HepG2 (cell line): ENCODE measurements around the gene SYNPO. TPM values are rescaled to one million over a fixed set of nuclear protein-coding genes. Genes with fewer than 3 reads are reported as not detected.
A peak's percentile ranks its signal among the peaks of the same experiment; 100 is the strongest.

ENCODE experiments used
- IRX3 ChIP-seq: sonication (generic); formaldehyde crosslinking; IDR thresholded peaks from 2 replicates; pipeline ENCODE4 v1.8.1; 2023; ENCODE audit warnings: mild to moderate bottlenecking, low read depth, missing genetic modification reagents, borderline replicate concordance
- ZNF121 ChIP-seq: sonication (generic); formaldehyde crosslinking; IDR thresholded peaks from 2 replicates; pipeline ENCODE4 v1.5.0; 2020; ENCODE audit warnings: mild to moderate bottlenecking, missing genetic modification reagents
- ZNF230 ChIP-seq: sonication (generic); formaldehyde crosslinking; IDR thresholded peaks from 2 replicates; pipeline ENCODE4 v1.4.0; 2020; ENCODE audit warnings: mild to moderate bottlenecking, missing genetic modification reagents
- ZNF367 ChIP-seq: sonication (generic); formaldehyde crosslinking; IDR thresholded peaks from 2 replicates; pipeline ENCODE4 v1.4.0; 2020; ENCODE audit warnings: missing genetic modification reagents, borderline replicate concordance
- ZNF446 ChIP-seq: sonication (generic); formaldehyde crosslinking; IDR thresholded peaks from 2 replicates; pipeline ENCODE4 v1.5.0; 2020; ENCODE audit warnings: mild to moderate bottlenecking, missing genetic modification reagents
- polyA plus RNA-seq, 8 experiments: library from polyadenylated mRNA; depleted of rRNA in 3 of 8; stranded (reverse) in 7 of 8; unstranded in 1 of 8; fragments of >200 nt; fragmentation: Illumina TruSeq in 4 of 8; extraction: Trizol in 4 of 8; gene quantifications; 2 replicates each; pipeline versions ENCODE4 v1.2.1 to v1.2.3, GENCODE V29; 2011 to 2016; ENCODE audit warnings: low read depth in 4 of 8, missing spikeins in 1 of 8, mixed read lengths in 1 of 8; ENCODE audit not compliant: insufficient read depth in 1 of 8
- total RNA-seq, 5 experiments: library from RNA; depleted of rRNA; stranded (reverse); fragments of >200 nt; fragmentation: Illumina TruSeq; extraction: Trizol; gene quantifications; 2 replicates each; pipeline ENCODE4 v1.2.3, GENCODE V29; 2016; ENCODE audit warnings: low read depth in 1 of 5
- TF ChIP-seq, protein P1 (sequence below): sonication (generic); formaldehyde crosslinking; IDR thresholded peaks from 2 replicates; pipeline ENCODE4 v1.4.0; 2020; ENCODE audit warnings: missing genetic modification reagents
- TF ChIP-seq, protein P2 (sequence below): sonication (generic); formaldehyde crosslinking; IDR thresholded peaks from 2 replicates; pipeline ENCODE4 v1.9.0; 2022; ENCODE audit warnings: missing genetic modification reagents, mild to moderate bottlenecking, borderline replicate concordance
- TF ChIP-seq, protein P3 (sequence below): IDR thresholded peaks from 2 replicates; pipeline ENCODE4 v1.6.1; 2016; ENCODE audit warnings: missing compliant biosample characterization, missing genetic modification reagents, borderline replicate concordance
- TF ChIP-seq, protein P4 (sequence below): sonication (generic); formaldehyde crosslinking; IDR thresholded peaks from 2 replicates; pipeline ENCODE4 v1.4.0; 2020; ENCODE audit warnings: mild to moderate bottlenecking, missing genetic modification reagents, borderline replicate concordance
- TF ChIP-seq, protein P5 (sequence below): sonication (generic); formaldehyde crosslinking; IDR thresholded peaks from 2 replicates; pipeline ENCODE4 v1.9.0; 2021; ENCODE audit warnings: missing genetic modification reagents, mild to moderate bottlenecking, borderline replicate concordance
- TF ChIP-seq, protein P6 (sequence below): sonication (generic); formaldehyde crosslinking; IDR thresholded peaks from 2 replicates; pipeline ENCODE4 v1.9.0; 2021; ENCODE audit warnings: missing genetic modification reagents, borderline replicate concordance

Gene SYNPO
- total and polyA plus RNA-seq, 2 of the 13 experiments (the other 11 are each of a cell fraction or from before 2014, with no cell fraction given): 0.09 to 0.30 TPM

DNA sequence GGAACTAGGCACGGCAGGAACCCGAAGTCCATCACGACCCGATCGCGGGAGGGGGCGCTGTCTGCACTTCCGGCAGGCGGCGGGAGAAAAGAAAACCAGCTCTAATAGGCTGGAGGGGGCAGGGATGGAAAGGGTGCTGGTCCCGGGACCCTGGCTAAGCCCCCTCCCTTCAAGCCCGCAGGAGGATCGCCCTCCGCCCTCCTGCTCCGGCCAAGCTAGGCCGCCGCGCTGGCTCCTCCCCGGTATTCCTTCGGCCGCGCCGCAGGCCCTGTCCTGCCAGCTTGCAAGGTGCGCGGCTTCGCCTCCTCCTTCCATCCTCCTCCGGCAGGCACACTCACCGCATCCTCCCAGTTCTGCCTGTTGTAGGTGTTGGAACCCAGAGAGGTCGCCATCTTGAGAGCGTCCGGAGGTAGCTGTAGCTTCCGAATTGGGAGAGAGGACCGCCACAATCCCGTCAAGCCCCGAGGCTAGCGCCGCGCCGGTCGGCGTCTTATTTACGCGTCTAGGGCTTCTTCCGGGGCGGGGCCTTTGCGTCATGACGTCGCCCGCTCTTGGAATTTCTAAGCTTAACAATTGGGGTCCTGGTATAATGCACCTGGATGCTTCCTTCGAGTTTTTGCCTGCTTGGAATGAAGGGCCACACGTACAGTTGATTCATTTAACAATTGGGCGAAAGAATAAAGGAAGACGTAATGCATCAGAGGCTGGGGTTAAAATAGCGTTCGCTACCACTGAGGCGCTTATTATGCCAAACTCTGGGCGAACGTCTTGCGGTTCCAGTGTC lies 60.3 kb downstream of the SYNPO start, which contains the start of gene RBM22 (continued):
- TF ChIP-seq, protein P1, sequence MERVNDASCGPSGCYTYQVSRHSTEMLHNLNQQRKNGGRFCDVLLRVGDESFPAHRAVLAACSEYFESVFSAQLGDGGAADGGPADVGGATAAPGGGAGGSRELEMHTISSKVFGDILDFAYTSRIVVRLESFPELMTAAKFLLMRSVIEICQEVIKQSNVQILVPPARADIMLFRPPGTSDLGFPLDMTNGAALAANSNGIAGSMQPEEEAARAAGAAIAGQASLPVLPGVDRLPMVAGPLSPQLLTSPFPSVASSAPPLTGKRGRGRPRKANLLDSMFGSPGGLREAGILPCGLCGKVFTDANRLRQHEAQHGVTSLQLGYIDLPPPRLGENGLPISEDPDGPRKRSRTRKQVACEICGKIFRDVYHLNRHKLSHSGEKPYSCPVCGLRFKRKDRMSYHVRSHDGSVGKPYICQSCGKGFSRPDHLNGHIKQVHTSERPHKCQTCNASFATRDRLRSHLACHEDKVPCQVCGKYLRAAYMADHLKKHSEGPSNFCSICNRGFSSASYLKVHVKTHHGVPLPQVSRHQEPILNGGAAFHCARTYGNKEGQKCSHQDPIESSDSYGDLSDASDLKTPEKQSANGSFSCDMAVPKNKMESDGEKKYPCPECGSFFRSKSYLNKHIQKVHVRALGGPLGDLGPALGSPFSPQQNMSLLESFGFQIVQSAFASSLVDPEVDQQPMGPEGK (CRISPR knock-in tag): peak; percentile 61
- TF ChIP-seq, protein P2, sequence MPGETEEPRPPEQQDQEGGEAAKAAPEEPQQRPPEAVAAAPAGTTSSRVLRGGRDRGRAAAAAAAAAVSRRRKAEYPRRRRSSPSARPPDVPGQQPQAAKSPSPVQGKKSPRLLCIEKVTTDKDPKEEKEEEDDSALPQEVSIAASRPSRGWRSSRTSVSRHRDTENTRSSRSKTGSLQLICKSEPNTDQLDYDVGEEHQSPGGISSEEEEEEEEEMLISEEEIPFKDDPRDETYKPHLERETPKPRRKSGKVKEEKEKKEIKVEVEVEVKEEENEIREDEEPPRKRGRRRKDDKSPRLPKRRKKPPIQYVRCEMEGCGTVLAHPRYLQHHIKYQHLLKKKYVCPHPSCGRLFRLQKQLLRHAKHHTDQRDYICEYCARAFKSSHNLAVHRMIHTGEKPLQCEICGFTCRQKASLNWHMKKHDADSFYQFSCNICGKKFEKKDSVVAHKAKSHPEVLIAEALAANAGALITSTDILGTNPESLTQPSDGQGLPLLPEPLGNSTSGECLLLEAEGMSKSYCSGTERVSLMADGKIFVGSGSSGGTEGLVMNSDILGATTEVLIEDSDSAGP (CRISPR knock-in tag): peak; percentile 87; the same call in 1 of the 2 replicates
- TF ChIP-seq, protein P3, sequence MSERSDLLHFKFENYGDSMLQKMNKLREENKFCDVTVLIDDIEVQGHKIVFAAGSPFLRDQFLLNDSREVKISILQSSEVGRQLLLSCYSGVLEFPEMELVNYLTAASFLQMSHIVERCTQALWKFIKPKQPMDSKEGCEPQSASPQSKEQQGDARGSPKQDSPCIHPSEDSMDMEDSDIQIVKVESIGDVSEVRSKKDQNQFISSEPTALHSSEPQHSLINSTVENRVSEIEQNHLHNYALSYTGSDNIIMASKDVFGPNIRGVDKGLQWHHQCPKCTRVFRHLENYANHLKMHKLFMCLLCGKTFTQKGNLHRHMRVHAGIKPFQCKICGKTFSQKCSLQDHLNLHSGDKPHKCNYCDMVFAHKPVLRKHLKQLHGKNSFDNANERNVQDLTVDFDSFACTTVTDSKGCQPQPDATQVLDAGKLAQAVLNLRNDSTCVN (CRISPR knock-in tag): peak; percentile 13; the same call in 1 of the 2 replicates
- TF ChIP-seq, protein P4, sequence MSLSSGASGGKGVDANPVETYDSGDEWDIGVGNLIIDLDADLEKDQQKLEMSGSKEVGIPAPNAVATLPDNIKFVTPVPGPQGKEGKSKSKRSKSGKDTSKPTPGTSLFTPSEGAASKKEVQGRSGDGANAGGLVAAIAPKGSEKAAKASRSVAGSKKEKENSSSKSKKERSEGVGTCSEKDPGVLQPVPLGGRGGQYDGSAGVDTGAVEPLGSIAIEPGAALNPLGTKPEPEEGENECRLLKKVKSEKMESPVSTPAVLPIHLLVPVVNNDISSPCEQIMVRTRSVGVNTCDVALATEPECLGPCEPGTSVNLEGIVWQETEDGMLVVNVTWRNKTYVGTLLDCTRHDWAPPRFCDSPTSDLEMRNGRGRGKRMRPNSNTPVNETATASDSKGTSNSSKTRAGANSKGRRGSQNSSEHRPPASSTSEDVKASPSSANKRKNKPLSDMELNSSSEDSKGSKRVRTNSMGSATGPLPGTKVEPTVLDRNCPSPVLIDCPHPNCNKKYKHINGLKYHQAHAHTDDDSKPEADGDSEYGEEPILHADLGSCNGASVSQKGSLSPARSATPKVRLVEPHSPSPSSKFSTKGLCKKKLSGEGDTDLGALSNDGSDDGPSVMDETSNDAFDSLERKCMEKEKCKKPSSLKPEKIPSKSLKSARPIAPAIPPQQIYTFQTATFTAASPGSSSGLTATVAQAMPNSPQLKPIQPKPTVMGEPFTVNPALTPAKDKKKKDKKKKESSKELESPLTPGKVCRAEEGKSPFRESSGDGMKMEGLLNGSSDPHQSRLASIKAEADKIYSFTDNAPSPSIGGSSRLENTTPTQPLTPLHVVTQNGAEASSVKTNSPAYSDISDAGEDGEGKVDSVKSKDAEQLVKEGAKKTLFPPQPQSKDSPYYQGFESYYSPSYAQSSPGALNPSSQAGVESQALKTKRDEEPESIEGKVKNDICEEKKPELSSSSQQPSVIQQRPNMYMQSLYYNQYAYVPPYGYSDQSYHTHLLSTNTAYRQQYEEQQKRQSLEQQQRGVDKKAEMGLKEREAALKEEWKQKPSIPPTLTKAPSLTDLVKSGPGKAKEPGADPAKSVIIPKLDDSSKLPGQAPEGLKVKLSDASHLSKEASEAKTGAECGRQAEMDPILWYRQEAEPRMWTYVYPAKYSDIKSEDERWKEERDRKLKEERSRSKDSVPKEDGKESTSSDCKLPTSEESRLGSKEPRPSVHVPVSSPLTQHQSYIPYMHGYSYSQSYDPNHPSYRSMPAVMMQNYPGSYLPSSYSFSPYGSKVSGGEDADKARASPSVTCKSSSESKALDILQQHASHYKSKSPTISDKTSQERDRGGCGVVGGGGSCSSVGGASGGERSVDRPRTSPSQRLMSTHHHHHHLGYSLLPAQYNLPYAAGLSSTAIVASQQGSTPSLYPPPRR: 0 out of 2 replicates have a peak, but pooled peaks have one; percentile 22
- TF ChIP-seq ZNF121 (CRISPR knock-in tag) (no peak), IRX3 (CRISPR knock-in tag) (peak; percentile 95; the same call in 1 of the 2 replicates), ZNF230 (CRISPR knock-in tag) (no peak), ZNF446 (CRISPR knock-in tag) (0 out of 2 replicates have a peak, but pooled peaks have one; percentile 32), ZNF367 (no peak; the same call in 1 of the 2 replicates)
- TF ChIP-seq, protein P5, sequence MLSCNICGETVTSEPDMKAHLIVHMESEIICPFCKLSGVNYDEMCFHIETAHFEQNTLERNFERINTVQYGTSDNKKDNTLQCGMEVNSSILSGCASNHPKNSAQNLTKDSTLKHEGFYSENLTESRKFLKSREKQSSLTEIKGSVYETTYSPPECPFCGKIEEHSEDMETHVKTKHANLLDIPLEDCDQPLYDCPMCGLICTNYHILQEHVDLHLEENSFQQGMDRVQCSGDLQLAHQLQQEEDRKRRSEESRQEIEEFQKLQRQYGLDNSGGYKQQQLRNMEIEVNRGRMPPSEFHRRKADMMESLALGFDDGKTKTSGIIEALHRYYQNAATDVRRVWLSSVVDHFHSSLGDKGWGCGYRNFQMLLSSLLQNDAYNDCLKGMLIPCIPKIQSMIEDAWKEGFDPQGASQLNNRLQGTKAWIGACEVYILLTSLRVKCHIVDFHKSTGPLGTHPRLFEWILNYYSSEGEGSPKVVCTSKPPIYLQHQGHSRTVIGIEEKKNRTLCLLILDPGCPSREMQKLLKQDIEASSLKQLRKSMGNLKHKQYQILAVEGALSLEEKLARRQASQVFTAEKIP: no peak
- TF ChIP-seq, protein P6, sequence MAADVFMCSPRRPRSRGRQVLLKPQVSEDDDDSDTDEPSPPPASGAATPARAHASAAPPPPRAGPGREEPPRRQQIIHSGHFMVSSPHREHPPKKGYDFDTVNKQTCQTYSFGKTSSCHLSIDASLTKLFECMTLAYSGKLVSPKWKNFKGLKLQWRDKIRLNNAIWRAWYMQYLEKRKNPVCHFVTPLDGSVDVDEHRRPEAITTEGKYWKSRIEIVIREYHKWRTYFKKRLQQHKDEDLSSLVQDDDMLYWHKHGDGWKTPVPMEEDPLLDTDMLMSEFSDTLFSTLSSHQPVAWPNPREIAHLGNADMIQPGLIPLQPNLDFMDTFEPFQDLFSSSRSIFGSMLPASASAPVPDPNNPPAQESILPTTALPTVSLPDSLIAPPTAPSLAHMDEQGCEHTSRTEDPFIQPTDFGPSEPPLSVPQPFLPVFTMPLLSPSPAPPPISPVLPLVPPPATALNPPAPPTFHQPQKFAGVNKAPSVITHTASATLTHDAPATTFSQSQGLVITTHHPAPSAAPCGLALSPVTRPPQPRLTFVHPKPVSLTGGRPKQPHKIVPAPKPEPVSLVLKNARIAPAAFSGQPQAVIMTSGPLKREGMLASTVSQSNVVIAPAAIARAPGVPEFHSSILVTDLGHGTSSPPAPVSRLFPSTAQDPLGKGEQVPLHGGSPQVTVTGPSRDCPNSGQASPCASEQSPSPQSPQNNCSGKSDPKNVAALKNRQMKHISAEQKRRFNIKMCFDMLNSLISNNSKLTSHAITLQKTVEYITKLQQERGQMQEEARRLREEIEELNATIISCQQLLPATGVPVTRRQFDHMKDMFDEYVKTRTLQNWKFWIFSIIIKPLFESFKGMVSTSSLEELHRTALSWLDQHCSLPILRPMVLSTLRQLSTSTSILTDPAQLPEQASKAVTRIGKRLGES: no peak
